Measurements from ENCODE around the gene CRISPLD2. TPM values are rescaled to one million over a fixed set of nuclear protein-coding genes. Genes with fewer than 3 reads are reported as not detected.

Gene CRISPLD2
- total RNA-seq, 1 donor, result 0.99 TPM

DNA sequence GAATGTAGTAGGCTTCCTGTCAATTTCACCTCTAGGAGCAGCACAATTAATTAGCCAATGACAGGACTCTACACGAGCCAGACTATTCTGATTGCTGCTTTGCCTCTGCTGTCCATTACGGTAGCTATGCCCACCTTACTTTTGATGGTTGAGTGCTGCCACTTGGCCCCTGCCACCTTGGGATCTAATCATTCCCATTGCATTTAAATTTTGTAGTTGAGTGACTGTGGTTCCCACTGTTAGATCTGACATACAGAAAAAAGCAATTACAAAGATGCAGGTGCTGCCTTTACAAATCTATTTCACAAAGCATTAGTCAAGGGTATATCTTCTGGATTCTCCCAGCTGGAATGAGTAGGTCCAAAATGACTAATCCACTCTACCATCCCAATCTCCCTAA is 39.9 kb downstream of the CRISPLD2 start:
- no peak overlapping the region for H3K4me3 ChIP-seq (ENCODE audit: low read depth, low read length)
- no peak for DNase-seq (ENCODE audit: low read depth)
- no peak for TF ChIP-seq CTCF (IDR thresholded peaks at IDR 0.05; ENCODE audit: insufficient read depth, low read length)

DNA sequence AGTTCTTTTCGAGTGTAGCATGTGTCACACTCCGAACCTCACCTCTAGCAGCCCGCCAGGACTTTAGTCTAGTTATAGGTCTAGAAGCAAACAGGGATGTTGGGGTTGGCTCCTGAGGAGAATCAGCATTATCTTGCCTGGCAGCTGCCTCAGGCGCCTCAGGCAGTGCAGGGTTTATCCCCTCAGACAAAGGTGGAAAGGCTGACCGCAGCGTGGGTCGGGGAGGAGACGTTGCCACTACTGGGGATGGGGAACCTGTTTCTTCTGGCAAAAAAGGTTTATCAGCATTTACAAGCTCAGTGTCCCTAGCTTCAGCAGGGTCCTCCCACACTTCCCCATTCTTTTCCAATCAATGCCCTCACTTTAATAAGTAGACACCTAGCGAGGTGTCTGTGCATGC is 40.6 kb downstream of the CRISPLD2 start:
- no peak overlapping the region for H3K4me3 ChIP-seq (ENCODE audit: low read depth, low read length)
- TF ChIP-seq CTCF (IDR thresholded peaks at IDR 0.05; ENCODE audit: insufficient read depth, low read length), result no peak
- no peak for DNase-seq (ENCODE audit: low read depth)

- H3K4me3 ChIP-seq (ENCODE audit: low read depth, low read length), result no peak overlapping the region
- TF ChIP-seq CTCF (IDR thresholded peaks at IDR 0.05; ENCODE audit: insufficient read depth, low read length), result no peak
- no peak for DNase-seq (ENCODE audit: low read depth)
These were observed 41.9 kb downstream of the CRISPLD2 start for GRCh38 chr16:84861671-84862070.

- peak; percentile 57 for DNase-seq (ENCODE audit: low read depth)
- H3K4me3 ChIP-seq (ENCODE audit: low read depth, low read length), result no peak overlapping the region
- no peak for TF ChIP-seq CTCF (IDR thresholded peaks at IDR 0.05; ENCODE audit: insufficient read depth, low read length)
These were observed 43.2 kb downstream of the CRISPLD2 start for GRCh38 chr16:84862804-84863480.

GRCh38 chr16:84863481-84863814 is 43.7 kb downstream of the CRISPLD2 start:
- DNase-seq (ENCODE audit: low read depth), result no peak
- no peak overlapping the region for H3K4me3 ChIP-seq (ENCODE audit: low read depth, low read length)
- no peak for TF ChIP-seq CTCF (IDR thresholded peaks at IDR 0.05; ENCODE audit: insufficient read depth, low read length)

GRCh38 chr16:84864326-84864955 is 44.7 kb downstream of the CRISPLD2 start:
- H3K4me3 ChIP-seq (ENCODE audit: low read depth, low read length), result no peak overlapping the region
- TF ChIP-seq CTCF (IDR thresholded peaks at IDR 0.05; ENCODE audit: insufficient read depth, low read length), result no peak
- no peak for DNase-seq (ENCODE audit: low read depth)

GRCh38 chr16:84867696-84868095 is 47.9 kb downstream of the CRISPLD2 start:
- no peak for TF ChIP-seq CTCF (IDR thresholded peaks at IDR 0.05; ENCODE audit: insufficient read depth, low read length)
- no peak overlapping the region for H3K4me3 ChIP-seq (ENCODE audit: low read depth, low read length)
- DNase-seq (ENCODE audit: low read depth), result no peak
